GM21360 (cell line): Measurements from ENCODE around the gene UPF3B.
"Not testable (repeated sequence)": the region's sequence is repeated elsewhere in the genome, so short reads cannot be mapped to it uniquely, and the experiment has no call there.

Experiments used
- ATAC-seq: cut with Tn5 transposase; IDR thresholded peaks from one replicate; pipeline ENCODE4 v1.9.1; 2021; ENCODE audit warnings: mild to moderate bottlenecking, moderate library complexity; ENCODE audit not compliant: unreplicated experiment

UPF3B gene, protein sequence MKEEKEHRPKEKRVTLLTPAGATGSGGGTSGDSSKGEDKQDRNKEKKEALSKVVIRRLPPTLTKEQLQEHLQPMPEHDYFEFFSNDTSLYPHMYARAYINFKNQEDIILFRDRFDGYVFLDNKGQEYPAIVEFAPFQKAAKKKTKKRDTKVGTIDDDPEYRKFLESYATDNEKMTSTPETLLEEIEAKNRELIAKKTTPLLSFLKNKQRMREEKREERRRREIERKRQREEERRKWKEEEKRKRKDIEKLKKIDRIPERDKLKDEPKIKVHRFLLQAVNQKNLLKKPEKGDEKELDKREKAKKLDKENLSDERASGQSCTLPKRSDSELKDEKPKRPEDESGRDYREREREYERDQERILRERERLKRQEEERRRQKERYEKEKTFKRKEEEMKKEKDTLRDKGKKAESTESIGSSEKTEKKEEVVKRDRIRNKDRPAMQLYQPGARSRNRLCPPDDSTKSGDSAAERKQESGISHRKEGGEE

DNA sequence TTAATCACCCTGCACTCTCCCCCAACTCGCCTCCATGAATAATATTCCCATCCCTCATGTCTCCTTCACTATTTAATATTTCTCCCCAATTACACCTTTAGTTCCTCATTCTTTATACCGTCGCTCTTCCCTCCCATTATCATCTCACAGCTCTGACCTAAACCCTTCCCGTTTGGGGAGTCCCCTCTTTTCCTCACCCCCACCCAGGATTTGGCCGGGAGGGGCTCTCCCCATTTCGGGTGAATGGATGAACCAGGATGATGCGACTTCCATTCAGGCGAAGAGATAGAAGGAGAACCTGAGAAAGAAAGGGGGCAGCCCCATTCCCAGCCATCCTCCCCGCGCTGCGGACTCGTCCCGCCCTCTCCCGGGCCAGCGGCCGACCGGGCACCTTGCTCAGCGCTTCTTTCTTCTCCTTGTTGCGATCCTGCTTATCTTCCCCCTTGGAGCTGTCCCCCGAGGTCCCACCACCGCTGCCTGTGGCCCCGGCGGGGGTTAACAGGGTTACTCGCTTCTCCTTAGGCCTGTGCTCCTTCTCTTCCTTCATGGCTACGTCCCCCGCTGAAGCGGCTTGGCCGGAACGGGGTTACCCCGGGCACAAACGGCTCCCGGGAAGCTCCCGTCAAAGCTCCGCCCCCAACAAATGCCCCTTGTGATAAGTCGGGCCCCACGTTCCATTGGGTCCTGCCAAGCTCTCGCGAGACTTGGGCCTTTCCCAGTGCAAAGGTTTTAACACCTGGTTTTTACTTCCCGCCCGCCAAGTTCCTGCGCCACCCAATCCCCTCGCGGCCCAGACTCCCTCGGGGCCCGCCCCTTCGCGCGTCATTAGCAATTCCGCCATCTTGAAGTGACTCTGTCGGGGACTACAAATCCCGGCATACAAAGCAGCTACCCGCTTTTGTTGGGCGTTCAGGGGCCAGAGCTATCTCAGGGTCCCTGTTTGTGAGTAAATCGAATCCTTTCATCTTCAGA, at the start of gene UPF3B:
UPF3B (minus strand) TSS at position 582 of the 972 bp plus-strand sequence; CDS start at position 547, 35 bp downstream.
- peak; percentile 94 for ATAC-seq

DNA sequence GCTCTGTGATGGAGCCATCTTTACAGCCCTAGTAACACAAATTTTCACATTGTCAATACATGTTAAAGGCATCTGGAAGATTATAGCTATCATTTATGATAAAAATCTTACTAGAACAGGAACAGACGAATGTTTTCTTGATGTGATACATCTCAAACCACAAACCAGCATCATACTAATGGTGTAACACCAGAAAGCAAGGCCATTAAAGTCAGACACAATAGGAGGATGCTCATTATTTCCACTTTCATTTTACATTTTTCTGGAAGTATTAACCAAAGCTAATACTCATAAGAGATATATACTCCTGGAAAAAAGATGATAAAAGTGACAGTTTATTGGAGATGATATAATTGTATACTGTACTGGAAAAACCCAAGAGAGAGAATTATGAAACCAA, 48.2 kb upstream of the UPF3B start:
- ATAC-seq: no peak

DNA sequence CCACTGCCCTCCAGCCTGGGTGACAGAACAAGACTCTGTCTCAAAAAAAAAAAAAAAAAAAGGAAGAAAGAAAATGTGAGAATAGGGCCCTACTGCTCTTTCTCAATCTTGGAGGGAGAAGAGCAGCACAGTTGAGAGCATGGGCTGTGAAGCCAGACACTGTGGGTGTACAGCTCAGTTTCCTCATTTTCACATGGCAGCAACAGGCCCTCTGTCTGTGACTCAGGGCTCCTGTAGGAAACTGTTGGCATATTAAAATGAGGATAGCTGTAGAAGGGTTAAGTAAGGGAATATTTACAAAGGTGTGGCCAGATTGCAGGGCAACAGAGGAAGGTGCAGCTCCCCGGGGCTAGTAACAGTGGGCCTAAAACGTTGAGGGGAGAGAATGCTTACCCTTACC, 46.4 kb upstream of the UPF3B start:
- no peak for ATAC-seq

DNA sequence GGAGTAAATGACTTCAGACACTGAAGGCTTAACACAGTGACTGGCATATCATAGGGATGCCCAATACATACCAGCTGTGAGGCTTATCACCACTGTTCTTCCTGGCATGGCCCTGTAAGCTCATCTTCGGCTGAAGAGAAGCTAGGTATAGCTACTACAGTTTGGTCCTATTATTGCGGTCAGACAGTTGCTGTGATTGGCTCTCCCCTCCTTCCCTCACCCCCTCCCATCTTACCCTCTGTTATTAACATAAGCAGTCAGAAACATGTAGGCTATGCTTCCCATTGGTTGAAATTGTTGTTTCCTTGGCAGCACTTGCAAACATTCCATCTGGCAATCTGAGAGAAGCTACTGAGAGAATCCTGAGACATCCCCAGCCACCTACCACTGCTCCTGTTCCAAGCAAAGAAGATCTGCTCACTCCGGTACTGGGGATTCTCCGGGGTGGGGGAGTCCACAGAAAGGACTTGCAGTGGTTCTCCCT, 43.1 kb upstream of the UPF3B start, which contains the start of gene AKAP14:
AKAP14 (plus strand) TSS at position 51 of the 484 bp plus-strand sequence. CDS start 7,331 bp downstream, outside the sequence.
- ATAC-seq: no peak

DNA sequence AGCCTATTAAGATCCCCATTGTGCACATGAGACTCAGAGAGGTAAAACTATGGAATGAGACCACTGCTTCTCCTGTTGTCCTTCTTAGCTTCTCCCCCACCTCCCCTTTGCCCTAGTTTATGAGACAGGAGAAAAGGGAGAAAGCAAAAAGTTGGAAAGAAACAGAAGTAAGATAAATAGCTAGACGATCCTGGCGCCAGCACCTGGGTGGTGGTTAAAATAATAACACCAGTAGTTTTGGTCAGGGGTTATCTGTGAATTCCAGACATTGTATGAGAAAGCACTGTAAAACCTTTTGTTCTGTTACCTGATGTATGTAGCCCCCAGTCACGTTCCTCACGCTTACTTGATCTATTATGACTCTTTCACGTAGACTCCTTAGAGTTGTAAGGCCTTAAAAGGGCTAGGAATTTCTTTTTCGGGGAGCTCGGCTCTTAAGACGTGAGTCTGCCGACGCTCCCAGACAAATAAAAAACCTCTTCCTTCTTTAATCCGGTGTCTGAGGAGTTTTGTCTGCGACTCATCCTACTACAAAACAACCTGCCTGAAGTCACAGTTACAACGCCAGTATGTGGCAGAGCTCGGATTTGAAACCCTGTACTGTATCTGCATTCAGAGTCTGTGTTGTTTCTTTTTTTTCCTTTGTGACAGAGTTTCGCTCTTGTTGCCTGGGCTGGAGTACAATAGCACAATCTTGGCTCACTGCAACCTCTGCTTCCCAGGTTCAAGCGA, 39.4 kb upstream of the UPF3B start:
- ATAC-seq: not testable (repeated sequence)

DNA sequence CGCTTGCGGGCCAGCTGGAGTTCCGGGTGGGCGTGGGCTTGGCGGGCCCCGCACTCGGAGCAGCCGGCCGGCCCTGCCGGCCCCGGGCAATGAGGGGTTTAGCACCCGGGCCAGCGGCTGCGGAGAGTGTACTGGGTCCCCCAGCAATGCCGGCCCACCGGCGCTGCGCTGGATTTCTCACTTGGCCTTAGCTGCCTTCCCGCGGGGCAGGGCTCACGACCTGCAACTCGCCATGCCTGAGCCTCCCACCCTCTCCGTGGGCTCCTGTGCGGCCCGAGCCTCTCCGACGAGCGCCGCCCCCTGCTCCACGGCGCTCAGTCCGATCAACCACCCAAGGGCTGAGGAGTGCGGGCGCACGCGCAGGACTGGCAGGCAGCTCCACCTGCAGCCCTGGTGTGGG, 37.9 kb upstream of the UPF3B start:
- not testable (repeated sequence) for ATAC-seq

DNA sequence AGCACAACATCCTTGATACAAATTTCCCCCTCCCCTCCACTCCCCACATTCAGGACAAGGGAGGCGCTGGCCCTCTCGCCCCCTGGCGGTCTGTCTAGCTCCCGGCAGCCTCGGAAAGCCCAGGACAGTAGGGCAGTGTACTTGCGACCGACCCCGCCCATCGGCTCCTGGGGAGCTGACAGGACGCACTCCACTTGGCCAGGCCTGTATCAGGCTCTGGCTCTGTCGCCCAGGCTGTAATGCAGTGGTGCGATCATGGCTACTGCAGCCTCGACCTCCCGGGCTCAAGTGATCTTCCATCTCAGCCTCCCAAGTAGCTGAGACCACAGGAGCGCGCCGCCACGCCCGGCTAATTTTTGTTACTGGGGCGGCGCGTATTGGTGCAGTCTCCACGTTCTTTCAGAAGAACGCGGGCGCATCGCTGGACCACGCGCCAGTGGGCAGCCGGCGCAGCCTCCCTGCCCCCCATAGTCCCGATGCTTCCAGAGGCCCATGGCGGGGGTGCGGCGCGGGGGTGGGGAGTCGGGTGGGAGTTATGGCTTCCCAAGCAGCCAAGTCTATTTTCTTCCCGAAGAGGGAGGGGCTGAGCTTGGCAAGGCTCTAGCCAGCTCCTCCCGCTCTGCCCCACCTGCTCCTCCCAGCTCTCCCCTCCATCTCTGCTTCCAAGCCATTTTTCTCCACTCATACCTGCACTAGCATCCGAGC, 35.1 kb upstream of the UPF3B start:
- no peak for ATAC-seq

DNA sequence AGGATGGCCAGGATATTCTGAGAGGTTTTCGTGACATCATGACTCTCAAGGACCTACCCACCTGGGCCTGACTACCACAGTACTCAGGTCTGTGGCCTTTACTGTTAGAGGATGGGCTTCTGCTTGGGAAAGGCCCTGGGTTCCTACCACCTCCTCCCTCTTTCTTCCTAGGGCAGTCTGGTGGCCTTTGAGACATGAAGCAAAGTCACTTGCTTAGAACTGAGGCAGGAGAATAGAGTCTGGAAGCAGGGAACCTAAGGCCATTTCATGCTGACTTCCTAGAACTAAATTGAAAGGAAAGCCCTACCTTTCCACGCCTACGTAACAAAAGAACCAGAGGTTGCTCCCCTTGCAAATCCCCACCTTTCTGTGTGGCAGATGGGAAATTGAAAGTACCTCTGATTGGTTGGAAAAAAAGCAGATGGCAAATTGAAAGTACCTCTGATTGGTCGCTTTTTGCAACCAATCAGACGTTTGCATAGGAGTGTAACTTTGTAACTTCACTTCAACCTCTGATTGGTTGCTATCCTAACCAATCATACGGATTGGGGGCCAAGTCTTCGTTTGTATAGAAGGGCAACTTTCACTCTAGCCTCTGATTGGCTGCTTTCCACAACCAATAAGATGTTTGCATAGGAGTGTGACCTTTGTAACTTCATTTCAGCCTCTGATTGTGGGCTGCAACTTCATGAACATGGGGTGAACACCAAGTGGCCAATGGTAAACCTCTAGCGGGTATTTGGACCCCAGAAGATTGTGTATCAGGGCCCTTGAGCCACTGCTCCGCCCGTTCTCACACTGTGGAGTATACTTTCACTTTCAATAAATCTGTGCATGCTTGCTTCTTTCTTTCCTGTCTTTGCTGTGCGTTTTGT, 33.0 kb upstream of the UPF3B start:
- ATAC-seq: no peak

DNA sequence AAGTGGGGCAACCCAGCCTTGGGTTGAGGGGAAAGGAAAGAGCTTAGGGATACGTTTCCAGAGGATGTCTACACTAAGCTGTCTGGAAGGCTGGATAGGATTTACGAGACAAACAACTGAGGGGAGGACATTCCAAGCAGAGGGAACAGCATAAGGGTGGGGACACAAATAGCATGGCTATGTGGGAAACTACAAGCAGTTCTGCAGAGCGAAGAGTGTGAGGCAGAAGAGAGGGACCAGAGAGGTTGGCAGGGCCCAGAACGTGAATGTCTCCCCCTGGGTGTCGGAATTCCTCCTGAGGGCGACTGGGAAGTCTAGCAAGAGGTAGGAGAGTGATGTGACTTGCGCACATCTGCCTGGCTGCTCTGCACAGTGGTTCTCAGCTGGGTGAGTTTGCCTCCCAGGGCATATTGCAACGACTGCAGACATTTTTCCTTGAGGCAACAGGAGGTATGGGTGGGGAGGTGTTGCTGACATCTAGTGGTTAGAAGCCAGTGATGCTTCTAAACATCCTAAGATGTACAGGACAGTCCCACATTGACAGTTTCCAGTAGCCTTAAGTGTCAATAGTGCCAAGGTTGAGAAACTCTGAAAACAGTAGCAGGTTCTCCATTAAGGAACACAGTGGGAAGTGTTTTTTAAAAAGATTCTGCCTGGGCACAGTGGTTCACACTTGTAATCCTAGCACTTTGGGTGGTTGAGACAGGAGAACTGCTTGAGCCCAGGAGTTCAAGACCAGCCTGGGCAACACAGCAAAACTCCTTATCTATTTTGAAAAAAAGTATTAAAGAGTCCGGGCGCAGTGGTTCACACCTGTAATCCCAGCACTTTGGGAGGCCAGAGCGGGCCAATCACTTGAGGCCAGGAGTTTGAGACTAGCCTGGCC, 28.0 kb upstream of the UPF3B start:
- peak; percentile 90 for ATAC-seq

DNA sequence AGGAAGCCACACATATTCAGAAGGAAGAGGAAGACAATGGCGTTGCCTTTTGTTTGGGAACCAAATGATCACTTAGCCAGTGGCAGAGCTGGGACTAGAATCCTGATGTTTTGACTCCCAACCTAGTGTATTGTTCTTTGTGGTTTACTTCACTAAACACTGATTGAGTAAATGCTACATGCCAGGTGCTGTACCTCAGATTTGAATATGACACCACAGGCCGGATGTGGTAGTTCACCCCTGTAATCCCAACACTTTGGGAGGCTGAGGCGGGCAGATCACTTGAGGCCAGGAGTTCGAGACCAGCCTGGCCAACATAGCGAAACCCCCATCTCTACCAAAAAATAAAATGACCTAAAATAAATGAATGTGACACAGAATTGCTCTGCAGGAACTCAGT, 27.3 kb upstream of the UPF3B start:
- ATAC-seq: no peak

DNA sequence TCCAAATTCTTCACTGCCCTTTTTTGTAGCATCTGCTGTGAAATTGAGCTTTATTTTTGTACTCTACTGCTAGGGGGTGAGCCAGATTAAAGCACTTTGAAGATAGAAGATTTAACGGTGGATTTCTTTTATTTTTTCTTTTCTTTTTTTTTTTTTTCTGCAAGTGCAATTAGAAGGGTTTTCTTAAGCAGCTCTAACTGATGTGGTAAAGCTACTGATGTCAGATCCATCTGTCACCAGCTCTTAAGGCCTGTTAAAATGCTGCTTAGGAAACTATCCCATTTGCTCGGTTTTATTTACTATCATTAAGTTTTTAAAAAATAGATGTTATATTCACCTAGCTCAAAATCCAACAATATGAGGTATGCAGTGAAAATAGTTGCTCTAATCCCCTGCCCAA, 26.0 kb upstream of the UPF3B start:
- ATAC-seq: no peak

DNA sequence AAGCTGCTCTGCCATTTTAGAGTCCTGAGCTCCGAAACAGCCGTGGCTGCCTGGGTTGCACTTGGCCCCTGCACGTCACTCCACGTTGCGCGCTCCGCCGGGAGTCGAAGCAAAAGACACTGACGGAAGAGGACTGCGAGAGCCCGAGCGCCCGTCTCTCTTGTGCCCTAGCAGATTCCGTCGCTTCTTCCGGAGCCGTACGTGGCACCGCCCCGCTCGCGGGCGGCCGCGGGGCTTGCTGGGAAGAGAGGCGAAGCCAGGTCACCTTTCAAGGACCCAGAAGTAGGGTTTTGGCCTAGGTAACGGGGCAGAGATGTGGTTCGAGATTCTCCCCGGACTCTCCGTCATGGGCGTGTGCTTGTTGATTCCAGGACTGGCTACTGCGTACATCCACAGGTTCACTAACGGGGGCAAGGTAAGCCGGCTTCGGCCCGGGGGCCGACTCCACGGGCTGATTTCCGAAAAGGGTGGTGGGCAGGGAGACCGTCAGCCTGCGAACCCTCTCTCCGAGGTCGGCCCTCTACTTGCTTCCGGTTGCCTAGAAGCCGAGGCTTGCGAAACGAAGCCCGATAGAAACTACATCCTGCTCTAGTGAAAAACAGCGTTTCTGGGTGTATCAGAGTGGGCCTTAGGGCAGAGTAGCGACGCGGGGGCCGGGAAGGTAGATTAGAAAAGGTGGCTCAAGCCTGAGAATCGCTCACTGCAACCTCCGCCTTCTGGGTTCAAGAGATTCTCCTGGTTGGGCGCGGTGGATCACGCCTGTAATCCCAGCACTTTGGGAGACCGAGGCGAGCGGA, 19.0 kb upstream of the UPF3B start, which contains the start of the genes NDUFA1 and RNF113A:
NDUFA1 (plus strand) TSS at position 234 of the 797 bp plus-strand sequence; CDS start at position 314, 80 bp downstream.
RNF113A (minus strand) TSS at position 135 of the 797 bp plus-strand sequence; CDS start at position 15, 120 bp downstream.
- peak; percentile 87 for ATAC-seq

DNA sequence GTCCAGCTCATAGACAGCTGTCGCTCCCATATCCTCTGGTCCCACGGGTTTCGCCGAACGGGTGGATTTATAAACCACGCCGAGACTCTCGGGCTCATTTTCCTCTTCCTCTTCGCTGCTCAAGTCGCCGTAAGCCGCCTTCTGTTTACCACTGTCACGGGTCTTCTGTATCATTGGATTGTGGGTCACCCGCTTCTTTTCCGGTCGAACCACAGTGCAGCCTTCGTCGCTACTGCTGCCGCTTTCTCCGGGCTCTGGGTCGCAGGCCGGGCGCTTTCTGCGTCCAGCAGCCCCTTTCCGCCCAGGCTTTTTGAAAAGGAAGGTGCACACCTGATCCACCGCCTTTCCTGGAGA, 18.5 kb upstream of the UPF3B start:
- peak; percentile 24 for ATAC-seq

DNA sequence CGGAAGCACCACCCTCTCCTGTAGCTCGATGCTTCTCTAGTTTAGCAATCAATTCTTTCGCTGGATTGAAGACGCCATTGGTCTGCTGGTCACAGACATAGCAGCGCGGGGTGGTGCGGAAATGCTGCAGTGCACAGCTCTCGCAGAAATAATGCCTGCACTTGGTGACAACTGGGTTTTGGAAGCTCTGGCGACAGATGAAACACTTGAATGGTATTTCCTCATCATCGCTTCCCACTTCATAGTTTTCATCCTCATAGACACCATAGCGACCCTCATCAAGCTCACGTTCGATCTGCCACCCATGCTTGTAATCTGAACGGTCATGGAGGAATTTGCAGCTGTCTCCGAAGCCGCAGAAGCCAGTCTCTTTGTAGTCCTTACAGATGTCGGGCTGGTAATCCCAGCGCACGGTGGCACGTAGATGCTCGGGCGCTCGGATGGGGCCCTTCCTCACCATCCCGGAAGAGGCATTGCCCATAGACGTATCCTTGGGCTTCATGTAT, 17.9 kb upstream of the UPF3B start:
- no peak for ATAC-seq

DNA sequence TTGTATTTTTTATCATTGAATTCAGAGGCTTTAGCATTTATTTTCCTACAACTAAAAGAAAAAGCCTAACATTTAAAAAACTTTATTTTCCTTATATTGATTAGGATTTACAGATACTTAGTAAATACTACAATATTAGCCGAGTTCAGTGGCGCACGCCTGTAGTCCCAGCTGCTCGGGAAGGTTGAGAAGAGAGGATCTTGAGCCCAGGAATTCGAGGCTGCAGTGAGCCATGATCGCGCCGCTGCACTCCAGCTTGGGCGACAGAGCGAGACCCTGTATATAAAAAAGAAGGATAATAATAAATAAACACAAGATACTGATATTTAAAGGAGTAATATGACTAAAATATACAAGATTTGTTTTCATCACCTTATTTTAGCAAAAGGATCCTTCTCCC, 681 bp upstream of the UPF3B start:
- no peak for ATAC-seq

DNA sequence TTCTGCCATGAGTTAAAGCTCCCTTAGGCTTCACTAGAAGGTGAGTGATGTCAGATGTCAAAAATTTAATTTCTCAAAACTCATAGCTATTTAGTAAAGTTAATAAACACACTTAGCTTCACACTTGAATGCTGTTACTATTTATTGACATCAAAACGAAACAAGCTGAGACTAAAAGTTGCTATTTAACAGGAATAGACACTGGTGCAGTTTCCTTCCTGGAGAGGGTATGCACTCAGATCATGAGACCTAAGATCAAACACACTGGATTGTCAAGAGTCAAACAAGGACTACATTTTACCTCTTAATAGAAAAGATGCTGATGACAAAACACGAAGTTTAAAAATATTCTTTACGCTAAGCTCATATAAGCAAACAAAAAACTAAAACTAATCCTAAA, 18.9 kb downstream of the UPF3B start:
- no peak for ATAC-seq

DNA sequence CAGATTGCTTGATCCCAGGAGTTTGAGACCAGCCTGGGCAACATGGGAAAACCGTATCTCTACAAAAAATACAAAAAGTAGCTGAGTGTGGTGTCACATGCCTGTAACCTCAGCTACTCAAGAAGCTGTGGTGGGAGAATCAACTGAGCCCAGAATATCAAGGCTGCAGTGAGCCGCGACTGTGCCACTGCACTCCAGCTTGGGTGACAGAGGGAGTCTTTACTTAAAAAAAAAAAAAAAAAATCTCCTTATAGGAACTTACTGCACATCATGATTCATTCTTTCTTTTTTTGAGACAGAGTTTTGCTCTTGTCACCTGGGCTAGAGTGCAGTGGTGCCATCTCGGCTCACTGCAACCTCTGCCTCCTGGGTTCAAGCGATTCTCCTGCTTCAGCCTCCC, 24.3 kb downstream of the UPF3B start:
- no peak for ATAC-seq
